Glutamatergic neuron (in vitro differentiated cells): Measurements from ENCODE around the gene EZR. TPM values are rescaled to one million over a fixed set of nuclear protein-coding genes. Genes with fewer than 3 reads are reported as not detected.

Source experiments
- DNase-seq: peaks from one replicate; pipeline ENCODE4 v3.0.0; 2022
- H3K27ac Mint-ChIP-seq: one replicate; pipeline ENCODE4 v1.8.0; 2020; ENCODE audit warnings: mild to moderate bottlenecking, mixed read lengths, inconsistent platforms; ENCODE audit not compliant: unreplicated experiment
- H3K27me3 Mint-ChIP-seq: one replicate; pipeline ENCODE4 v1.8.0; 2020; ENCODE audit warnings: mild to moderate bottlenecking, moderate library complexity, mixed read lengths, inconsistent platforms; ENCODE audit not compliant: unreplicated experiment
- H3K36me3 Mint-ChIP-seq: one replicate; pipeline ENCODE4 v1.8.0; 2020; ENCODE audit warnings: mild to moderate bottlenecking, mixed read lengths, inconsistent platforms; ENCODE audit not compliant: unreplicated experiment
- H3K4me1 Mint-ChIP-seq: one replicate; pipeline ENCODE4 v1.8.0; 2020; ENCODE audit warnings: mild to moderate bottlenecking, low read depth, mixed read lengths, inconsistent platforms; ENCODE audit not compliant: unreplicated experiment
- H3K4me3 Mint-ChIP-seq: one replicate; pipeline ENCODE4 v1.8.0; 2020; ENCODE audit warnings: mild to moderate bottlenecking, mixed read lengths, inconsistent platforms; ENCODE audit not compliant: unreplicated experiment
- H3K9me3 Mint-ChIP-seq: one replicate; pipeline ENCODE4 v1.8.0; 2020; ENCODE audit warnings: mild to moderate bottlenecking, moderate library complexity, mixed read lengths, inconsistent platforms; ENCODE audit not compliant: unreplicated experiment
- total RNA-seq: library from RNA; stranded (reverse); fragmentation: NEBNext Ultra II Directional; extraction: Animal tissue kit (Norgen Biotek cat#: 25700); gene quantifications from one replicate; pipeline ENCODE4 v1.2.1, GENCODE V29; 2021; ENCODE audit not compliant: unreplicated experiment
- TF ChIP-seq, protein P1 (sequence below): fragments of 200-600 bp; sonication (generic); IDR thresholded peaks from one replicate; pipeline ENCODE4 v1.5.0; 2021; ENCODE audit not compliant: partially characterized antibody, unreplicated experiment

The EZR gene
- total RNA-seq, 1 donor from 2014 or later = 272 TPM

DNA sequence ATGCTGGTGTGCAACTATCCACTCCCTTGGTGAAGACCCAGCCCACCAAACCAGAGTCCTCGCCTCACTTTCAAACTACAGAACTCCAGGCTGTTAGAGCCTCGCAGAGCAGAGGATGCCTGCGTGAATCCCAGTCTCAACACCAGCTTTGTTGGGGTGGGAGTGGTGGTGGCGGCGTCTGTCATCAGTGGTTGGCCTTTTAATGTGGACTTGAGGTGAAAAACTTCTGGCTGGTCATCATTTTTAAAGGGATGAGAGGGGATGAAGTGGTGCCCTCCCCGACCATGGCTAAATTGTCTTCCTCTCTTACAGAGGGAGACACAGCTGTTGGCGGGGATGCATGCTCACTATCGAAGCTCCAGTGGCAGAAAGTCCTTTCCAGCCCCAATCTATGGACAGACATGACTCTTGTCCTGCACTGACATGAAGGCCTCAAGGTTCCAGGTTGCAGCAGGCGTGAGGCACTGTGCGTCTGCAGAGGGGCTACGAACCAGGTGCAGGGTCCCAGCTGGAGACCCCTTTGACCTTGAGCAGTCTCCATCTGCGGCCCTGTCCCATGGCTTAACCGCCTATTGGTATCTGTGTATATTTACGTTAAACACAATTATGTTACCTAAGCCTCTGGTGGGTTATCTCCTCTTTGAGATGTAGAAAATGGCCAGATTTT is 54.9 kb downstream of the EZR start:
- Mint-ChIP-seq H3K9me3 (peaks cover 23% of the 10 kb centered on the region), H3K27ac (peak overlapping the region; percentile 66), H3K4me1 (peaks cover 51% of the 10 kb centered on the region), H3K4me3 (no peak overlapping the region), H3K36me3 (no peaks in the 10 kb centered on the region), H3K27me3 (peaks cover 6% of the 10 kb centered on the region)
- TF ChIP-seq, protein P1, sequence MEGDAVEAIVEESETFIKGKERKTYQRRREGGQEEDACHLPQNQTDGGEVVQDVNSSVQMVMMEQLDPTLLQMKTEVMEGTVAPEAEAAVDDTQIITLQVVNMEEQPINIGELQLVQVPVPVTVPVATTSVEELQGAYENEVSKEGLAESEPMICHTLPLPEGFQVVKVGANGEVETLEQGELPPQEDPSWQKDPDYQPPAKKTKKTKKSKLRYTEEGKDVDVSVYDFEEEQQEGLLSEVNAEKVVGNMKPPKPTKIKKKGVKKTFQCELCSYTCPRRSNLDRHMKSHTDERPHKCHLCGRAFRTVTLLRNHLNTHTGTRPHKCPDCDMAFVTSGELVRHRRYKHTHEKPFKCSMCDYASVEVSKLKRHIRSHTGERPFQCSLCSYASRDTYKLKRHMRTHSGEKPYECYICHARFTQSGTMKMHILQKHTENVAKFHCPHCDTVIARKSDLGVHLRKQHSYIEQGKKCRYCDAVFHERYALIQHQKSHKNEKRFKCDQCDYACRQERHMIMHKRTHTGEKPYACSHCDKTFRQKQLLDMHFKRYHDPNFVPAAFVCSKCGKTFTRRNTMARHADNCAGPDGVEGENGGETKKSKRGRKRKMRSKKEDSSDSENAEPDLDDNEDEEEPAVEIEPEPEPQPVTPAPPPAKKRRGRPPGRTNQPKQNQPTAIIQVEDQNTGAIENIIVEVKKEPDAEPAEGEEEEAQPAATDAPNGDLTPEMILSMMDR = no peak
- DNase-seq = no peak

DNA sequence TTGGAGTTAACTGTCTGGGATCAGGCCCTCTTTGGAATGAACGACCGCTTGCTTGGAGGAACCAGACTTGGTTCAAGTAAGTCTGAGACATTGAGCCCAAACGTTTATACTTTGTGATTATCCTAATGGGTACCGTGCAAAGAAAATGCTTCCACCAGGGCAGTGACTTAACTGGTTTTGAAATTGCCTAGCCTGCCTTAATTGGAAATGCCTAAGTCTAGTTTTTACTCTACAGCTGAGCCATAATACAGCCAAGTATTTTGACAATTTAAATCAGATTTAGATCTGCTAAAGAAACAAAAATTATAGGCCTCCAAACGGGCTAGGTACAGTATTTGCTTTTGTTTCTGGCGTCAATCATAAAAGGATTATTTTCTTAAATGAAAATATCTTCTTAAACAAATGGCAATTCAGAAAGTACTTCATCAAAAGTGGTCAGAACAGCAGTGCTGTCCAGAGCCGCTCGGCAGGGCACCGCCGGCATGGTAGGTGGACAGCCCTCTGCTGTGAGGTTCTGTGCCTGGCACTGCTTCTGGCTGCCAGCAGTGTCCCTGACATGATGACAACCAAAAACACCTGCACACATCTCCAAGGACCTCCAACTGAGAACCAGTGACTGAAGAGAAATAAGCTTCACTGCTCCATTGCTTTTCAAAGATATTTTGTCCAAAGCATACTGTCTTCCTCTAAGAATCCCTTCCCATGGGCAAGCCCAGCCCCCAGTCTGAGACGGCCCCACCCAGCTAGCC is 55.6 kb downstream of the EZR start:
- TF ChIP-seq, protein P1 = no peak
- Mint-ChIP-seq H3K4me1 (peaks cover 50% of the 10 kb centered on the region), H3K9me3 (peaks cover 27% of the 10 kb centered on the region), H3K36me3 (no peaks in the 10 kb centered on the region), H3K27me3 (peaks cover 9% of the 10 kb centered on the region), H3K27ac (peak overlapping the region; percentile 66), H3K4me3 (no peak overlapping the region)
- DNase-seq = no peak

DNA sequence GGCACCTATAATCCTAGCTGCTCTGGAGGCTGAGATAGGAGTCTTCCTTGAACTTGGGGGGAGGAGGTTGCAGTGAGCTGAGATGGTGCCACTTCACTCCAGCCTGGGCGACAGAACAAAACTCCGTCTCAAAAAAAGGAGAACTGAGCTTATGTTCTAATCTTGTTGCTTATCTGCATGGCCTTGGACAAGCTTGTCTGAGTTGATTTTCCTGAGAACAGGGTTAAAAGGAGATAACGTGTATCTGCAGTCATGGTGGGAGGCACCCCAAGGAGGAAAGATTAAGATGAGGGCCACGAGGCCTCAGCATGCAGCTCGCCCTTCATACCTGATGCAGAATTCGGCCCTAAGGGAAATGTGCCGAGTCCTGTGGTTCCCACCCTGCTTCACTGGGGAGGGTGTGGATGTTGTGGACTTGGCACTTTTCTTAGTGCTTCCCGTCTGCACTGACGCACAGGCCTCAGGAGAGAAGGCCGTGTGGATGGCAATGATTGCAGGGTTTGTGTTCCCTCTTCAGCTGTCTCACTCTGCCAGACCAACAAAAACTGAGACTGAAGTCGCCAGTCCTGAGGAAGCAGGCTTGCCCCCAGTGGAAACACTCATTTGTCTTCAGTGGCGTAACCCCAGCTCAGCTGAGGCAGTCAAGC is 56.3 kb downstream of the EZR start:
- peak overlapping the region; percentile 38 for H3K27ac Mint-ChIP-seq
- no peak for DNase-seq

DNA sequence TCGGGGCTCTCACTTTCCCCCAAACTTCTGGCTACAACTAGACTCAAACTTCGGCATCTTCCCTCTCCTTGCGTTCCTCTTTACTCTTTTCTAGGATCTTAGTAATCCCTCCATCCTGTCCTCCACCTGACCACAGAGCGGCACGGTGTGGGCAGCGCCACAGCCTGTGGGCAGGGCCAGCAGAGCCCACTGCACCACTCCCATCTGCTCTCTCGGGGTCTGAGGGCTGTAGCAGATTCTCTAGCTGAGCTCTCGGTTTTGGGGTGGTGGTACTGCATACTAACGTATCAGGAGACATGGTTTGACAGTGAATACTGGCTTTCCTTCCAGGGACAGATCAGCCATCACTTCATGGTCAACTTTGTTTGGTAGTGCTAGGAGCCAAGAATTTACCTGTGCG is 57.4 kb downstream of the EZR start:
- Mint-ChIP-seq H3K36me3 (no peaks in the 10 kb centered on the region), H3K4me1 (peaks cover 49% of the 10 kb centered on the region), H3K4me3 (no peak overlapping the region), H3K27me3 (peaks cover 22% of the 10 kb centered on the region), H3K27ac (peak overlapping the region; percentile 7), H3K9me3 (peaks cover 31% of the 10 kb centered on the region)
- no peak for DNase-seq
- TF ChIP-seq, protein P1 = no peak

More for the DNA sequence above, 56.3 kb downstream of the EZR start:
- H3K9me3 Mint-ChIP-seq = peaks cover 29% of the 10 kb centered on the region
- H3K4me1 Mint-ChIP-seq = peaks cover 49% of the 10 kb centered on the region
- peaks cover 15% of the 10 kb centered on the region for H3K27me3 Mint-ChIP-seq
- no peak overlapping the region for H3K4me3 Mint-ChIP-seq
- H3K36me3 Mint-ChIP-seq = no peaks in the 10 kb centered on the region
- TF ChIP-seq, protein P1 = no peak
